ENCODE measurements around the gene POU4F1.

Gene POU4F1

DNA sequence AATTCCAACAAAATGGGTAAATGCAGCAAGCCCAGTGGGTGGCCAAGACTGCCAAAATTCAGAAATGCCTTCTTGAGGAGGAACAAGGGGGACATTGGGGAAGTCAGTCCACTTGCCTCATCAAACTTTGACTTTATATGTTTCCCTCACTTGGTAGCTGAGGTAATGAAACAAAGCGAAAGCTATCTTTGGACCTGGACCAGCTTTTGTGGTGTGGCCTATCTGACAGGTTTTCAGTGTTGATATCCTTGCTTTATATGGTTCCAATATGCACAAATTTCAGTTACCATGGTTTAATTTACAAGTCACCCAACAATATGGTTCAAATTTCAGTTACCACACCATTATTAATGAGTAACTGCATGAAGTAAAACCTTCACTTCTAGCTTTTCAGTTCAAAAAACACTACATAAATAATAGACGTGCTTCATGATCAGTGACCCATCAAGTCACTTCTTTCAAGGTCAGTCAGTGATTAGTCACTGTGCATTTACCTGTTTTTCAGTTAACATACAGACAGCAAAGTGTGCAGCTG is 17.7 kb upstream of the POU4F1 start:
- H3K4me3 ChIP-seq (ENCODE audit: low read depth, low read length), result no peak overlapping the region
- CTCF ChIA-PET, result interaction anchor here (2.4 kb wide), 1 partner anchor 12 kb away, joined by 7 read pairs; no protein-coding TSS in a partner anchor
- TF ChIP-seq, protein P1, sequence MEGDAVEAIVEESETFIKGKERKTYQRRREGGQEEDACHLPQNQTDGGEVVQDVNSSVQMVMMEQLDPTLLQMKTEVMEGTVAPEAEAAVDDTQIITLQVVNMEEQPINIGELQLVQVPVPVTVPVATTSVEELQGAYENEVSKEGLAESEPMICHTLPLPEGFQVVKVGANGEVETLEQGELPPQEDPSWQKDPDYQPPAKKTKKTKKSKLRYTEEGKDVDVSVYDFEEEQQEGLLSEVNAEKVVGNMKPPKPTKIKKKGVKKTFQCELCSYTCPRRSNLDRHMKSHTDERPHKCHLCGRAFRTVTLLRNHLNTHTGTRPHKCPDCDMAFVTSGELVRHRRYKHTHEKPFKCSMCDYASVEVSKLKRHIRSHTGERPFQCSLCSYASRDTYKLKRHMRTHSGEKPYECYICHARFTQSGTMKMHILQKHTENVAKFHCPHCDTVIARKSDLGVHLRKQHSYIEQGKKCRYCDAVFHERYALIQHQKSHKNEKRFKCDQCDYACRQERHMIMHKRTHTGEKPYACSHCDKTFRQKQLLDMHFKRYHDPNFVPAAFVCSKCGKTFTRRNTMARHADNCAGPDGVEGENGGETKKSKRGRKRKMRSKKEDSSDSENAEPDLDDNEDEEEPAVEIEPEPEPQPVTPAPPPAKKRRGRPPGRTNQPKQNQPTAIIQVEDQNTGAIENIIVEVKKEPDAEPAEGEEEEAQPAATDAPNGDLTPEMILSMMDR (IDR thresholded peaks at IDR 0.05; ENCODE audit: insufficient read depth, low read length, missing control alignments), result no peak
- no peak for DNase-seq (ENCODE audit: low read depth, low spot score)
- POLR2A ChIA-PET, result no interaction called here

DNA sequence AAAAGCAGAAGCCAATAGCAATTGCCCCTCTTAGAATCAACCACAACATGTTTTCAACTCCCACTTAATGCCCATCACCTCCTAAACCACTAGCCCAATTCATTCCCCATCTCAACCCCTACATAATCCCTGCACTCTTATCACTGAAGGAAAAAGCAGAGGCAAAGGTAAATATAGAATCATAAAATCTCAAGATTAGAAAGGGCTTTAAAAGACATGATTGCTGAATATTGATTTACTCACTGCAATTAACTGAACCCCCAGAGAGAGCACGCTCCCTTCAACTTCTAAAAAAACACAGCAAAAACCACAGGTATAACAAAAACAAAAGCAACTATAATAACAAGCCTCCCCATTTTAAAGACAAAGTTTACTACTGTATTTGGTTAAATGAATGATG is 15.1 kb upstream of the POU4F1 start:
- H3K4me3 ChIP-seq (ENCODE audit: low read depth, low read length), result no peak overlapping the region
- ChIA-PET CTCF (no interaction called here), POLR2A (no interaction called here)
- DNase-seq (ENCODE audit: low read depth, low spot score), result no peak
- TF ChIP-seq, protein P1 (IDR thresholded peaks at IDR 0.05; ENCODE audit: insufficient read depth, low read length, missing control alignments), result no peak

DNA sequence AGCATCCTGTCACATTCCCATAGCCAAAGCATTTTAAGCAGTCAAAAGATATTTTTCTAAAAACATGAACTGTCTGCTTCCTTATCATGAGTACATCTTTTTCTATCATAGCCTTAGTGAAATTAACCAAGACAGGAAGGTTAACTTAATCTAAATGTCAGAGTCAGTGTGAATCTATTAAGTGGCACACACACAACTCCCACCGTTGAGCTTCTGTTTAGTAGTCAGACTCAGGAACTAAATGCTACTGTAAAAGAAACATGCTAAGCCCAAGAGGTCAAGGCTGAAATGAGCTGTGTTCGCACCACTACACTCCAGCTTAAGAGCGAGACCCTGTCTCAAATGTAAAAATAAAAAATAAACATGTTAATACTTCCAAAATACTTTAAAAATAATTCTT is 7.7 kb upstream of the POU4F1 start:
- CTCF ChIA-PET, result no interaction called here
- no peak for DNase-seq (ENCODE audit: low read depth, low spot score)
- POLR2A ChIA-PET, result no interaction called here
- no peak overlapping the region for H3K4me3 ChIP-seq (ENCODE audit: low read depth, low read length)
- TF ChIP-seq, protein P1 (IDR thresholded peaks at IDR 0.05; ENCODE audit: insufficient read depth, low read length, missing control alignments), result no peak

DNA sequence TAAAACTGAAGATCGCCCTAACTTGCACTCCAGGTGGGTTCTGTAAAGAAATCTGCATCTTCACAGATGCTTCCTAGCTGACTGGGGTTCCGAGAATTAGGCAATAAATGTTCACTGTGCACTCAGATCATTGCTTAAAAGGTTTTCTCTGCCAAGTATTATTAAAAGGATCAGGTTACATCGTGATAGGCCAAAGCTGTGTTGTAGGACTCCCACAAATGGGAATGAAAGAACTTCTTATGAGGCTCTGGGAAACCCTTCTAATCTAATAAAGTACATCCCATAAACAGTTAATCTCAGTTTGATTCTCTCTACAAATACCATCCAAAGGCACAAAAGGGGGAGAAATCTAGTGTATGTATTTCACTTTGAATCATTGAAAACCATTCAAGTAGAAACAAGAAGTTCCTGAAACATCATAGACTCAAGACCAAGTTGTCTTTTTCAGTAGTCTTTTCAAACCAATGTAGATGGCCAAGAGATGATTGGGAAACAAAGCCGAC is 7.1 kb upstream of the POU4F1 start:
- TF ChIP-seq, protein P1 (IDR thresholded peaks at IDR 0.05; ENCODE audit: insufficient read depth, low read length, missing control alignments), result no peak
- ChIA-PET POLR2A (no interaction called here), CTCF (no interaction called here)
- no peak for DNase-seq (ENCODE audit: low read depth, low spot score)
- no peak overlapping the region for H3K4me3 ChIP-seq (ENCODE audit: low read depth, low read length)

DNA sequence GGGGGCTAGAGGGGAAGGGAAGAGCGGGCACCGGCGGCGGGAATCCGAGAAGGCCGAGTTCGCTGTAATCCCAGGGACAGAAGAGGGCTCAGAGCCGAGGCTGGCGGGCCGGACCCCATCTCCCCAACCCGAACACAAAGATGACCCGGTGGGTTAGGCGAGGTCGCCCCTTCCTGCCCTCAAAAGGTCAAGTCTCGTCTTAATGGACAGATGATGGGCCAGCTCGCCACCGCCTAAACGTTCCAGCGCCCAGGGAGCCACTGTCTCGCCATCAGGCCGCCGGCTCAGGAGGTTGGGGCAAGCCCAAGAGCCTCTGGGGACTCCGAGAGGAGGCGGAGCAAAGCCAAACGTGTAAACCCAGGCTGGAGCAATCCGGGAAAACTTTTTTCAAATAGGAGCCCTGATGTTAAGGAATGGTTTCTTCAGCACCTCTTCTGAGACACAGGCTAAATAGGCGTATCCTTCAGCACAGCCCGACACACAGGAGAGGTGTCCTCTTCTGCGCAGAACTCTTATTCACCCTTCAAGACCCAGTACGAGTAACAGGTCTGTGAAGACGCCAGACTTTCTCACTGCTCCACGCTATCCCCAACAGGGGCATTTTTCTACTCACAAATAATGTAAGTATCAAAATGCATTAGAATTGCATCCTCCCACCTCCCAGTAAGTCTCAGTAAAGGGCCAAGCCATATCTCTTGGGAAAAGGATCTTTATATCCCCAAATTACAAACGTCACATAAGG is 6.3 kb upstream of the POU4F1 start:
- no peak for DNase-seq (ENCODE audit: low read depth, low spot score)
- H3K4me3 ChIP-seq (ENCODE audit: low read depth, low read length), result peak overlapping the region; percentile 52

More for the DNA sequence above, 6.3 kb upstream of the POU4F1 start:
- TF ChIP-seq, protein P1 (IDR thresholded peaks at IDR 0.05; ENCODE audit: insufficient read depth, low read length, missing control alignments), result no peak
- ChIA-PET POLR2A (no interaction called here), CTCF (no interaction called here)
